GM19455 (cell line): Measurements from ENCODE around the gene NFIB.
A peak's percentile ranks its signal among the peaks of the same experiment; 100 is the strongest.

Experiments
- ATAC-seq: cut with Tn5 transposase; IDR thresholded peaks from one replicate; pipeline ENCODE4 v1.9.1; 2021; ENCODE audit not compliant: unreplicated experiment

Gene NFIB

GRCh38 chr9:14321517-14322130, 7.7 kb upstream of the NFIB start:
- no peak for ATAC-seq

GRCh38 chr9:14320271-14321181, 6.6 kb upstream of the NFIB start:
- ATAC-seq = no peak

- no peak for ATAC-seq
Measured at GRCh38 chr9:14318934-14319580, 5.1 kb upstream of the NFIB start.

- ATAC-seq = no peak
Measured at GRCh38 chr9:14318361-14318760, 4.4 kb upstream of the NFIB start.

- no peak for ATAC-seq
Measured at GRCh38 chr9:14317667-14318320, 3.9 kb upstream of the NFIB start.

GRCh38 chr9:14316602-14317300, 2.8 kb upstream of the NFIB start:
- no peak for ATAC-seq

GRCh38 chr9:14315875-14316601, 2.1 kb upstream of the NFIB start:
- ATAC-seq = no peak

GRCh38 chr9:14314929-14315874, 1.3 kb upstream of the NFIB start:
- ATAC-seq = peak; percentile 55

- ATAC-seq = peak; percentile 12
Measured at GRCh38 chr9:14314424-14314928, 535 bp upstream of the NFIB start.

GRCh38 chr9:14313378-14313940, 482 bp downstream of the NFIB start:
- no peak for ATAC-seq

- no peak for ATAC-seq
Measured at GRCh38 chr9:14312719-14313377, 1.1 kb downstream of the NFIB start.

- no peak for ATAC-seq
Measured at GRCh38 chr9:14311956-14312685, 1.8 kb downstream of the NFIB start.

- no peak for ATAC-seq
Measured at GRCh38 chr9:14311171-14311949, 2.6 kb downstream of the NFIB start.

GRCh38 chr9:14310311-14310710, 3.6 kb downstream of the NFIB start:
- ATAC-seq = no peak

GRCh38 chr9:14309403-14309802, 4.5 kb downstream of the NFIB start:
- ATAC-seq = no peak

GRCh38 chr9:14308853-14309145, 5.1 kb downstream of the NFIB start:
- no peak for ATAC-seq
